Dermis microvascular lymphatic vessel endothelial cell (primary cell): ENCODE data around the gene SHROOM3. TPM values are rescaled to one million over a fixed set of nuclear protein-coding genes. Genes with fewer than 3 reads are reported as not detected.

Experiments used
- DNase-seq, 2 donors: peaks; one replicate each; pipeline versions ENCODE4 v3.0.0 to v3.0.0-alpha.2; 2010; ENCODE audit warnings: low read depth in 2 of 2
- total RNA-seq: library from RNA; depleted of rRNA; stranded (reverse); fragments of >200 nt; gene quantifications from 2 replicates; pipeline ENCODE4 v1.2.1, GENCODE V29; 2014

Gene SHROOM3
- total RNA-seq, 1 donor from 2014 or later, result 0.13 TPM

- no peak for DNase-seq
Measured at GRCh38 chr4:76569225-76569624, 134.2 kb downstream of the SHROOM3 start.

- no peak for DNase-seq
Measured at GRCh38 chr4:76569706-76570105, 134.7 kb downstream of the SHROOM3 start.

GRCh38 chr4:76570141-76570973, 135.3 kb downstream of the SHROOM3 start:
- DNase-seq, result no peak

GRCh38 chr4:76571274-76571673, 136.2 kb downstream of the SHROOM3 start:
- DNase-seq, result no peak

GRCh38 chr4:76572224-76572623, 137.2 kb downstream of the SHROOM3 start:
- no peak for DNase-seq

GRCh38 chr4:76576824-76577223, 141.8 kb downstream of the SHROOM3 start:
- no peak for DNase-seq

GRCh38 chr4:76578002-76578560, 143.1 kb downstream of the SHROOM3 start:
- no peak for DNase-seq

- DNase-seq, result no peak
Measured at GRCh38 chr4:76579596-76580375, 144.8 kb downstream of the SHROOM3 start.

GRCh38 chr4:76581077-76581962, 146.3 kb downstream of the SHROOM3 start:
- DNase-seq, result no peak

- no peak for DNase-seq
Measured at GRCh38 chr4:76582074-76582816, 147.2 kb downstream of the SHROOM3 start.

- no peak for DNase-seq
Measured at GRCh38 chr4:76582817-76583087, 147.7 kb downstream of the SHROOM3 start.

- DNase-seq, result no peak
Measured at GRCh38 chr4:76584241-76585152, 149.5 kb downstream of the SHROOM3 start.

- no peak for DNase-seq
Measured at GRCh38 chr4:76585272-76585671, 150.2 kb downstream of the SHROOM3 start.

GRCh38 chr4:76585897-76586360, 150.9 kb downstream of the SHROOM3 start:
- DNase-seq, result peak; percentile 1 to 64

GRCh38 chr4:76588274-76588673, 153.2 kb downstream of the SHROOM3 start:
- no peak for DNase-seq

GRCh38 chr4:76589402-76589801, 154.4 kb downstream of the SHROOM3 start:
- DNase-seq, result no peak

GRCh38 chr4:76589872-76590797, 155.1 kb downstream of the SHROOM3 start:
- peak in 1 of 2 donors; percentile 8 for DNase-seq

GRCh38 chr4:76590798-76591281, 155.8 kb downstream of the SHROOM3 start:
- DNase-seq, result no peak
